Activated CD4-positive, alpha-beta T cell treated with anti-CD3 and anti-CD28 coated beads for 36 hours (primary cell): ENCODE results near the gene AMIGO2. TPM values are rescaled to one million over a fixed set of nuclear protein-coding genes. Genes with fewer than 3 reads are reported as not detected.

Experiments
- ATAC-seq: fragments of 200-7000 bp; cut with Tn5 transposase; one replicate; pipeline ENCODE4 v1.10.0; 2021; ENCODE audit warnings: mild to moderate bottlenecking, moderate library complexity
- CTCF ChIA-PET: fragments of 350-600 bp; sonication (Branson Sonifier 250); formaldehyde crosslinking; loops from one replicate; lab custom pipeline; 2021; ENCODE audit warnings: antibody characterized with exemption; lab: Charles Lee
- POLR2A ChIA-PET: fragments of 350-600 bp; sonication (Branson Sonifier 250); formaldehyde crosslinking; loops from one replicate; lab custom pipeline; 2021; ENCODE audit warnings: antibody characterized with exemption, inconsistent platforms; lab: Charles Lee
- DNase-seq: peaks from one replicate; pipeline ENCODE4 v3.0.0-alpha.2; 2020
- H3K27ac Mint-ChIP-seq: one replicate; pipeline ENCODE4 v1.8.0; 2021; ENCODE audit warnings: mixed read lengths
- H3K27me3 Mint-ChIP-seq: one replicate; pipeline ENCODE4 v1.8.0; 2021; ENCODE audit warnings: mixed read lengths
- H3K36me3 Mint-ChIP-seq: one replicate; pipeline ENCODE4 v1.8.0; 2021; ENCODE audit warnings: low read depth, mixed read lengths
- H3K4me1 Mint-ChIP-seq: one replicate; pipeline ENCODE4 v1.8.0; 2021; ENCODE audit warnings: mixed read lengths
- H3K4me3 Mint-ChIP-seq: one replicate; pipeline ENCODE4 v1.8.0; 2021; ENCODE audit warnings: mild to moderate bottlenecking, moderate library complexity, mixed read lengths
- H3K9me3 Mint-ChIP-seq: one replicate; pipeline ENCODE4 v1.8.0; 2021; ENCODE audit warnings: low read depth, mixed read lengths
- intact Hi-C, 2 experiments: fragments of 100-400 bp; cut with DNase I in 1 of 2; cut with micrococcal nuclease in 1 of 2; formaldehyde crosslinking; loops; one replicate each; pipeline versions ENCODE4 v1.14.2 to v1.15.1; 2022 to 2024; cut with DNase I, micrococcal nuclease
- total RNA-seq, 2 experiments: library from RNA; stranded (reverse); gene quantifications; one replicate each; pipeline ENCODE4 v1.2.3, GENCODE V29; 2021

The AMIGO2 gene
- total RNA-seq, 2 experiments from 2014 or later, result 15.1 to 17.1 TPM

- Mint-ChIP-seq H3K27ac (peak overlapping the region; percentile 11), H3K36me3 (peaks cover 41% of the 10 kb centered on the region), H3K4me1 (peaks cover 32% of the 10 kb centered on the region), H3K27me3 (no peaks in the 10 kb centered on the region), H3K9me3 (no peaks in the 10 kb centered on the region), H3K4me3 (no peak overlapping the region)
- ChIA-PET POLR2A (interaction anchor here (1.0 kb wide), 1 partner anchor 25 kb away, joined by 4 read pairs; no protein-coding TSS in a partner anchor), CTCF (interaction anchor here (1.0 to 1.4 kb wide), 2 partner anchors 9 to 41 kb away, joined by 3 to 4 read pairs; no protein-coding TSS in a partner anchor)
- DNase-seq (peak; percentile 54), ATAC-seq (peak; percentile 77)
- intact Hi-C loops, result loop anchor here in 1 of 2 experiments (1.0 kb wide), 1 partner anchor 9 kb away; no protein-coding TSS in a partner anchor
These were observed 31.6 kb upstream of the AMIGO2 start for GRCh38 chr12:47111392-47111778.

GRCh38 chr12:47110718-47111391 lies 31.1 kb upstream of the AMIGO2 start:
- peaks cover 40% of the 10 kb centered on the region for H3K36me3 Mint-ChIP-seq
- ATAC-seq (peak; percentile 66), DNase-seq (peak; percentile 17)
- ChIA-PET CTCF (interaction anchor here (0.8 to 1.2 kb wide), 2 partner anchors 8 to 41 kb away, joined by 3 to 4 read pairs; no protein-coding TSS in a partner anchor), POLR2A (interaction anchor here (0.5 kb wide), 1 partner anchor 100 kb away, joined by 4 read pairs; no protein-coding TSS in a partner anchor)
- H3K9me3 Mint-ChIP-seq, result no peaks in the 10 kb centered on the region
- H3K4me3 Mint-ChIP-seq, result no peak overlapping the region
- no peaks in the 10 kb centered on the region for H3K27me3 Mint-ChIP-seq
- intact Hi-C loops, result loop anchor here in 1 of 2 experiments (1.0 kb wide), 1 partner anchor 9 kb away; no protein-coding TSS in a partner anchor
- H3K27ac Mint-ChIP-seq, result peak overlapping the region; percentile 20
- H3K4me1 Mint-ChIP-seq, result peaks cover 32% of the 10 kb centered on the region

- Mint-ChIP-seq H3K4me1 (peaks cover 32% of the 10 kb centered on the region), H3K27ac (no peak overlapping the region), H3K4me3 (no peak overlapping the region), H3K36me3 (peaks cover 44% of the 10 kb centered on the region), H3K9me3 (no peaks in the 10 kb centered on the region), H3K27me3 (no peaks in the 10 kb centered on the region)
- ChIA-PET POLR2A (no interaction called here), CTCF (interaction anchor here (0.6 to 1.2 kb wide), 4 partner anchors 9 to 600 kb away, joined by 3 to 4 read pairs (median 3); no protein-coding TSS in a partner anchor)
- DNase-seq (no peak), ATAC-seq (no peak)
- intact Hi-C loops, result no loop called here
These were observed 30.3 kb upstream of the AMIGO2 start for GRCh38 chr12:47110011-47110541.

- H3K36me3 Mint-ChIP-seq, result peaks cover 35% of the 10 kb centered on the region
- H3K9me3 Mint-ChIP-seq, result no peaks in the 10 kb centered on the region
- H3K4me3 Mint-ChIP-seq, result no peak overlapping the region
- peaks cover 30% of the 10 kb centered on the region for H3K4me1 Mint-ChIP-seq
- no peak for ATAC-seq
- POLR2A ChIA-PET, result no interaction called here
- H3K27me3 Mint-ChIP-seq, result no peaks in the 10 kb centered on the region
- CTCF ChIA-PET, result no interaction called here
- no peak overlapping the region for H3K27ac Mint-ChIP-seq
- no peak for DNase-seq
- intact Hi-C loops, result no loop called here
These were observed 28.2 kb upstream of the AMIGO2 start for GRCh38 chr12:47107926-47108325.

GRCh38 chr12:47107446-47107845 lies 27.7 kb upstream of the AMIGO2 start:
- POLR2A ChIA-PET, result no interaction called here
- intact Hi-C loops, result no loop called here
- DNase-seq, result no peak
- Mint-ChIP-seq H3K9me3 (no peaks in the 10 kb centered on the region), H3K4me3 (no peak overlapping the region), H3K27me3 (no peaks in the 10 kb centered on the region), H3K36me3 (peaks cover 35% of the 10 kb centered on the region), H3K4me1 (peaks cover 25% of the 10 kb centered on the region), H3K27ac (no peak overlapping the region)
- no peak for ATAC-seq
- CTCF ChIA-PET, result no interaction called here

GRCh38 chr12:47105914-47106674 lies 26.3 kb upstream of the AMIGO2 start:
- CTCF ChIA-PET, result interaction anchor here (1.0 kb wide), 2 partner anchors 11 to 74 kb away, joined by 3 read pairs; no protein-coding TSS in a partner anchor
- Mint-ChIP-seq H3K27ac (no peak overlapping the region), H3K4me1 (peaks cover 11% of the 10 kb centered on the region), H3K27me3 (no peaks in the 10 kb centered on the region), H3K36me3 (peaks cover 28% of the 10 kb centered on the region), H3K4me3 (no peak overlapping the region), H3K9me3 (no peaks in the 10 kb centered on the region)
- intact Hi-C loops, result no loop called here
- POLR2A ChIA-PET, result no interaction called here
- ATAC-seq (no peak), DNase-seq (no peak)

- H3K36me3 Mint-ChIP-seq, result peaks cover 11% of the 10 kb centered on the region
These were observed 23.3 kb upstream of the AMIGO2 start for GRCh38 chr12:47102845-47103651.

GRCh38 chr12:47102406-47102805 lies 22.6 kb upstream of the AMIGO2 start:
- DNase-seq, result no peak
- CTCF ChIA-PET, result interaction anchor here (0.8 kb wide), 1 partner anchor 52 kb away, joined by 3 read pairs; no protein-coding TSS in a partner anchor
- H3K27ac Mint-ChIP-seq, result no peak overlapping the region
- no peaks in the 10 kb centered on the region for H3K4me1 Mint-ChIP-seq
- no peak overlapping the region for H3K4me3 Mint-ChIP-seq
- H3K36me3 Mint-ChIP-seq, result peaks cover 9% of the 10 kb centered on the region
- no peak for ATAC-seq
- no peaks in the 10 kb centered on the region for H3K27me3 Mint-ChIP-seq
- POLR2A ChIA-PET, result no interaction called here
- intact Hi-C loops, result no loop called here
- H3K9me3 Mint-ChIP-seq, result no peaks in the 10 kb centered on the region

More at GRCh38 chr12:47102845-47103651, 23.3 kb upstream of the AMIGO2 start:
- H3K4me1 Mint-ChIP-seq, result no peaks in the 10 kb centered on the region
- POLR2A ChIA-PET, result no interaction called here
- intact Hi-C loops, result no loop called here
- no peak for DNase-seq
- no peaks in the 10 kb centered on the region for H3K9me3 Mint-ChIP-seq
- no peak for ATAC-seq
- no peak overlapping the region for H3K4me3 Mint-ChIP-seq
- H3K27me3 Mint-ChIP-seq, result no peaks in the 10 kb centered on the region
- no peak overlapping the region for H3K27ac Mint-ChIP-seq
- CTCF ChIA-PET, result interaction anchor here (0.8 kb wide), 1 partner anchor 51 kb away, joined by 3 read pairs; no protein-coding TSS in a partner anchor

GRCh38 chr12:47100160-47100559 lies 20.4 kb upstream of the AMIGO2 start:
- Mint-ChIP-seq H3K36me3 (peaks cover 3% of the 10 kb centered on the region), H3K9me3 (no peaks in the 10 kb centered on the region), H3K27me3 (no peaks in the 10 kb centered on the region), H3K4me1 (peaks cover 4% of the 10 kb centered on the region), H3K4me3 (no peak overlapping the region), H3K27ac (no peak overlapping the region)
- ChIA-PET CTCF (no interaction called here), POLR2A (no interaction called here)
- ATAC-seq (no peak), DNase-seq (no peak)
- intact Hi-C loops, result no loop called here

GRCh38 chr12:47099610-47100009 lies 19.9 kb upstream of the AMIGO2 start:
- H3K4me1 Mint-ChIP-seq, result peaks cover 9% of the 10 kb centered on the region
- H3K4me3 Mint-ChIP-seq, result no peak overlapping the region
- no peaks in the 10 kb centered on the region for H3K27me3 Mint-ChIP-seq
- peaks cover 3% of the 10 kb centered on the region for H3K36me3 Mint-ChIP-seq
- intact Hi-C loops, result no loop called here
- CTCF ChIA-PET, result no interaction called here
- POLR2A ChIA-PET, result no interaction called here
- no peaks in the 10 kb centered on the region for H3K9me3 Mint-ChIP-seq
- ATAC-seq (no peak), DNase-seq (no peak)
- no peak overlapping the region for H3K27ac Mint-ChIP-seq
